Stimulated activated naive CD8-positive, alpha-beta T cell treated with anti-CD3 and anti-CD28 coated beads, Interleukin-15, Interleukin-2, amounts not matched to agents 100 ng/mL and 50 ng/mL, for 24 hours (primary cell): ENCODE results near the gene NRG2.

ENCODE experiments used
- H3K27ac Mint-ChIP-seq: one replicate; pipeline ENCODE4 v1.8.0; 2021; ENCODE audit warnings: mild to moderate bottlenecking, mixed read lengths
- H3K27me3 Mint-ChIP-seq: one replicate; pipeline ENCODE4 v1.8.0; 2021; ENCODE audit warnings: mixed read lengths
- H3K36me3 Mint-ChIP-seq: one replicate; pipeline ENCODE4 v1.8.0; 2021; ENCODE audit warnings: low read depth, mixed read lengths
- H3K4me1 Mint-ChIP-seq: one replicate; pipeline ENCODE4 v1.8.0; 2021; ENCODE audit warnings: low read depth, mixed read lengths
- H3K4me3 Mint-ChIP-seq: one replicate; pipeline ENCODE4 v1.8.0; 2021; ENCODE audit warnings: mild to moderate bottlenecking, mixed read lengths
- H3K9me3 Mint-ChIP-seq: one replicate; pipeline ENCODE4 v1.8.0; 2021; ENCODE audit warnings: mixed read lengths

NRG2 gene

GRCh38 chr5:139798883-139799282 is 244.2 kb downstream of the NRG2 start:
- Mint-ChIP-seq H3K27ac (no peak overlapping the region), H3K36me3 (no peaks in the 10 kb centered on the region), H3K27me3 (peaks cover 59% of the 10 kb centered on the region), H3K4me3 (no peak overlapping the region), H3K9me3 (no peaks in the 10 kb centered on the region), H3K4me1 (no peaks in the 10 kb centered on the region)

- no peak overlapping the region for H3K4me3 Mint-ChIP-seq
- H3K9me3 Mint-ChIP-seq: no peaks in the 10 kb centered on the region
- no peak overlapping the region for H3K27ac Mint-ChIP-seq
- no peaks in the 10 kb centered on the region for H3K4me1 Mint-ChIP-seq
- H3K27me3 Mint-ChIP-seq: peaks cover 66% of the 10 kb centered on the region
- no peaks in the 10 kb centered on the region for H3K36me3 Mint-ChIP-seq
Measured at GRCh38 chr5:139797856-139798510, 245.1 kb downstream of the NRG2 start.

DNA sequence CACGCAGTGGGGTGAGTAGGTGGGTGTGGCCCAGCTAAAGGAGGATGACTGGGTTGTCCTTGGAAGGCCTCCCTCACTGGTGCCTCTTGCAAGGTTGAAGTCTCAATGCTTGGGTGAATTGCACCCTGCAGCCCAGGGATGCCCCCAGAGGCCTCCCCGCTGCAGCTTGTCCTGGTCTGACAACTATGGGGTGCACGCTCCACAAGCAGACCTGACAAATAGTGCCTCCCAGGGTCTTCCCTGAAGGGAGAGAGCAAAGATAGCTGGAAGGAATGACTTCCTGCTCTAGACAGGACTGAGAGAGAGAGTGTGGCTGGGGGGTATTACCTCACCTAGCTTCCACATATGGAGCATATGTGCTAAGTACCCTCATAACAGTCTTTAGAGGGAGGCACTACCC is 245.8 kb downstream of the NRG2 start:
- no peaks in the 10 kb centered on the region for H3K36me3 Mint-ChIP-seq
- H3K4me3 Mint-ChIP-seq: no peak overlapping the region
- no peaks in the 10 kb centered on the region for H3K4me1 Mint-ChIP-seq
- H3K27me3 Mint-ChIP-seq: peaks cover 71% of the 10 kb centered on the region
- H3K9me3 Mint-ChIP-seq: no peaks in the 10 kb centered on the region
- no peak overlapping the region for H3K27ac Mint-ChIP-seq
